ENCODE results near the gene SLC16A6.

The SLC16A6 gene

DNA sequence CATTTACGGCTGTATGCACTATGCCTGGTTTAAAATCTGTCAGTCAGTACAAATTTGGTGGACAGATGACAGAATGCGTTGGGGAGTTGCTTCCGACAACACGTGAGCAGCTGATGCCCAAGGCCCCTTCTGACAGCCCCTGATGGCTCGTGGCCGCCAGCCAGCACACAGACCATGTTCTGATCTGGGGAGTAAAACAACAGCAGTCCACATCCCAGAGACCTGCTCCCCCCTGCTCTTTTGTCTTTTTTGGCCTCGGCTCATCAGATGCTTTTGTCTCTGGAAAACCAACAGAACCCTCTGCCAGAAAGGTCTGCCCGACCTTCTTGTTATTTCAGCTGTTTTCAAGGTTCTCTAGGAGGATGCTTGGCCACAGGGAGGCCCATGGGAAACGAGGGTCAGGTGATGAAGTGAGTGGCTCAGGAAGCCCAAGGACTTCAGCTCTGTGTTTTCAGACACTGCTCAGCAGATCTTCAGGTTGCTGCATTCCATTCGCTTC, 11.2 kb upstream of the SLC16A6 start:
- no peak for DNase-seq (ENCODE audit: low spot score)
- TF ChIP-seq, protein P1, sequence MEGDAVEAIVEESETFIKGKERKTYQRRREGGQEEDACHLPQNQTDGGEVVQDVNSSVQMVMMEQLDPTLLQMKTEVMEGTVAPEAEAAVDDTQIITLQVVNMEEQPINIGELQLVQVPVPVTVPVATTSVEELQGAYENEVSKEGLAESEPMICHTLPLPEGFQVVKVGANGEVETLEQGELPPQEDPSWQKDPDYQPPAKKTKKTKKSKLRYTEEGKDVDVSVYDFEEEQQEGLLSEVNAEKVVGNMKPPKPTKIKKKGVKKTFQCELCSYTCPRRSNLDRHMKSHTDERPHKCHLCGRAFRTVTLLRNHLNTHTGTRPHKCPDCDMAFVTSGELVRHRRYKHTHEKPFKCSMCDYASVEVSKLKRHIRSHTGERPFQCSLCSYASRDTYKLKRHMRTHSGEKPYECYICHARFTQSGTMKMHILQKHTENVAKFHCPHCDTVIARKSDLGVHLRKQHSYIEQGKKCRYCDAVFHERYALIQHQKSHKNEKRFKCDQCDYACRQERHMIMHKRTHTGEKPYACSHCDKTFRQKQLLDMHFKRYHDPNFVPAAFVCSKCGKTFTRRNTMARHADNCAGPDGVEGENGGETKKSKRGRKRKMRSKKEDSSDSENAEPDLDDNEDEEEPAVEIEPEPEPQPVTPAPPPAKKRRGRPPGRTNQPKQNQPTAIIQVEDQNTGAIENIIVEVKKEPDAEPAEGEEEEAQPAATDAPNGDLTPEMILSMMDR (IDR thresholded peaks at IDR 0.05; ENCODE audit: extremely low read depth, insufficient read depth, missing control alignments) = no peak
- in situ Hi-C loops (cut with MboI; ENCODE audit: low pct_unique_long_range_greater_than_20kb, low sequenced_read_pairs, unreplicated experiment) = no loop called here

DNA sequence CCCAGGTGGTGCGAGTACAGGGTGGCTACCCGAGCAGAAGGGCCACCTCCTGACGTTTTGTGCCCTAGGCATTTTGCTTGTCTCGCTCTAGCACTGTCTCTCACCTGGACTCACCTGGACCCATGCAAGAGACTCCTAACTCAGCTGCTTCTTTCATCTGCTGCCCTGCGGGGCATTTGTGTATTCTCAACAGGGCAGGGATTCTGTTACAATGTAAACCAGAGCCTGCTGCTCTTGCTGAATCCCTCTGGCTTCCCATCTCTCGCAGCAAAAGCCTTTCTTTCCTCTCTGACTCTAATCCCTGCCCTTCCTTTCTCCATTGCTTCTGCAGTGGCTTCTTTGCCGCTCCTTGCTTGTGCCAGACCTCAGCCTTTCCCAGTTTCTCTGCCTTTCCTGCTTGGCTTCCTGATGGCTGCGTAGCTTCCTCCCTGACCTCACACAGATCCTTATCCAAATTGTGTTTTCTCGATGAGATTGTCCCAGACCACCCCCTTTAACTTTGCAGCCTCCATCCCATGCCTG, 10.6 kb upstream of the SLC16A6 start:
- TF ChIP-seq, protein P1 (IDR thresholded peaks at IDR 0.05; ENCODE audit: extremely low read depth, insufficient read depth, missing control alignments) = no peak
- no peak for DNase-seq (ENCODE audit: low spot score)
- in situ Hi-C loops (cut with MboI; ENCODE audit: low pct_unique_long_range_greater_than_20kb, low sequenced_read_pairs, unreplicated experiment) = no loop called here

DNA sequence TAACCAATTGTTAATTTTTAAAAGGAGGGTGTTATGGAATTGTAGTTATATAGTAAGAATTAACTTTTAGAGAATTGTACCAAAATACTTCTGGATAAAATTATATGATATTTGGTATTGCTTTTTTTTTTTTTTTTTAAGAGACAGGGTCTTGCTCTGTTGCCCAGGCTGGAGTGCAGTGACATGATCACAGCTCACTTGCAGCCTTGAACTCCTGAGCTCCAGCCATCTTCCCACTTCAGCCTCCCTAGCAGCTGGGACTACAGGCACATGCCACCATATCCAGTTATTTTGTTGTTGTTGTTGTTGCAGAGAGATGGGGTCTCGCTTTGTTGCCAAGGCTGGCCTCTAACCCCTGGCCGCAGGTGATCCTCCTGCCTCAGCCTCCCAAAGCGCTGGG, 8.9 kb upstream of the SLC16A6 start:
- TF ChIP-seq, protein P1 (IDR thresholded peaks at IDR 0.05; ENCODE audit: extremely low read depth, insufficient read depth, missing control alignments) = no peak
- DNase-seq (ENCODE audit: low spot score) = no peak
- in situ Hi-C loops (cut with MboI; ENCODE audit: low pct_unique_long_range_greater_than_20kb, low sequenced_read_pairs, unreplicated experiment) = no loop called here

DNA sequence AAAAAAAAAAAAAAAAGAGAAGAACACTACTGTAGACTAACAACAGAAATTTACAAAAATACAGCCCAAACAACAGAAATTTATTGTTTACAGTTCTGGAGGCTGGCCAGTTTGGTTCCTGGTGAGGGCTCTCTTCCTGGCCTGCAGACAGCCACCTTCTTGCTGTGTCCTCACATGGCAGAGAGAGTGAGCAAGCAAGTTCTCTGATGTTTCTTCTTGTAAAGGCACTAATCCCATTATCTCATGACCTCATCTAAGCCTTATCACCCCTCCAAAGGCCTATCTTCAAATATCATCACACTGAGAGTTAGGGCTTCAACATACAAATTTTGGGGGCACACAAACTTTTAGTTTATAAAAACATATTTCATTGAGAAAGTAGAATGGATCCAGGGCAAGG, 7.7 kb upstream of the SLC16A6 start:
- in situ Hi-C loops (cut with MboI; ENCODE audit: low pct_unique_long_range_greater_than_20kb, low sequenced_read_pairs, unreplicated experiment) = no loop called here
- TF ChIP-seq, protein P1 (IDR thresholded peaks at IDR 0.05; ENCODE audit: extremely low read depth, insufficient read depth, missing control alignments) = no peak
- no peak for DNase-seq (ENCODE audit: low spot score)

DNA sequence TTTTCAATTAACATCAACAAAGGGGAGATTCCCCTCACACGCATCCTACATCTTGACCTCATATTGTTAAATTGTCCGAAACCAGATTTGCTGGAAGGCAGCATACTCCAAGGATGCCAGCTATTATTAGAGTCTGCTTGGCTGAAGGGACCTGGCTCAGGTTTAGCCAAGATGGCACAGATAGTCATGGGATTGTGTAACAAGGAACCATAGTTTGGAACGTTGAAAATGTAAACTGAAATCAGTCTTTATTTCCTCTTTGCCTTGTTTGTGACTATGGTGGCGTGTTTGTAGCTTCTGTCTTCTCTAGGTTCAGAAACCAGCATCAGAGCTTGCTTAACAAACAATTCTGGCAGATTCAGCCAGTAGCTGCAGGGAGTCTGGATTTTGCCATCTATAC, 6.3 kb upstream of the SLC16A6 start:
- in situ Hi-C loops (cut with MboI; ENCODE audit: low pct_unique_long_range_greater_than_20kb, low sequenced_read_pairs, unreplicated experiment) = no loop called here
- TF ChIP-seq, protein P1 (IDR thresholded peaks at IDR 0.05; ENCODE audit: extremely low read depth, insufficient read depth, missing control alignments) = no peak
- no peak for DNase-seq (ENCODE audit: low spot score)

DNA sequence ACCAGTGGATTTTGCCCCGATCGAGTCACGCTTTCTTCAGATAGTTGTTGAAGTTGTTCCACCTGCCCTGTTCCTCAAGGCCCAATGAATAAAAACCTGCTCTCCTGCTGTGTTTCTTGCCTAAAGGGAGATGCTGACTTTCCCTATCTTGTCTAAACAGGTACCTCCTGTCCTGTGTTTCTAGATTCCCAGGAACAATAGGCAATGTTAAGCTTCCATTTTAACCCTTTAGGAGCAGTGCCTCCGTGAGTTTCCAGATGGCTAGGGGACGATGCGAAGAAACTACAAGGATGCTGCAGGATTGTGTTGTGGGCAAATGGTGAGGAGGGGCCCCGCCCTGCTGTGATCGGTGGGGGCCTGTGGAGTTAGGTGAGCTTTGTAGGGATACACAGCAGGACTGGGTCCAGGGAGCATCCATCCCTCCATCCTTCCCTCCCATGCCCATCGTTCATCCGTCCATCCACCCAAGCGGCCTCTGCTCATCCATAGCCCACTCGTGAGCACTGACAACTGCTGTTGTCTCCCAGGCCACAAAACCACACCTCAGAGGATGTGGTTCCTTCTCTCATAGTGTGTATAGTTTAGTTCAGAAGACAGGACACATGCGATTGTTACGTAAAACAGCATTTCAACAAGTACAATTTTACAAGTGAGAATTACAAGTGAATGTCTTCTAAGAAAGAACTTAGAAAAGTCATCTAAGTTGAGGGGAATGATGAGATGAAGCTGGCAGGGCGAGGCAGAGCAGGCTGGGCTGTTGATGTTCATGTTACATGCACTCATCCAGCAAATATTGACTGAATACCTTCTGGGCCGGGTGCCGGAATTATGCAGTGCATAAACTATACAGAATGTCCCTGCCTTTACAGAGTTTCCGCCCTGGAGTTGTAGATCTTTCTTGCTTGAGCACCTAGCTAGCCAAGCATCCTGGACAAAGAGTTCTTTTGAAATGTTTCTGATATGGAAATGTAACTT, 5.6 kb upstream of the SLC16A6 start:
- TF ChIP-seq, protein P1 (IDR thresholded peaks at IDR 0.05; ENCODE audit: extremely low read depth, insufficient read depth, missing control alignments) = no peak
- in situ Hi-C loops (cut with MboI; ENCODE audit: low pct_unique_long_range_greater_than_20kb, low sequenced_read_pairs, unreplicated experiment) = no loop called here
- DNase-seq (ENCODE audit: low spot score) = no peak

Measured in GM13977 (cell line).